ENCODE measurements around the gene BMP4.

The BMP4 gene

GRCh38 chr14:53946404-53947093 is 10.1 kb downstream of the BMP4 start:
- DNase-seq (ENCODE audit: low read depth in 2 of 2): no peak

GRCh38 chr14:53946071-53946403 is 10.6 kb downstream of the BMP4 start:
- DNase-seq (ENCODE audit: low read depth in 2 of 2): no peak

DNA sequence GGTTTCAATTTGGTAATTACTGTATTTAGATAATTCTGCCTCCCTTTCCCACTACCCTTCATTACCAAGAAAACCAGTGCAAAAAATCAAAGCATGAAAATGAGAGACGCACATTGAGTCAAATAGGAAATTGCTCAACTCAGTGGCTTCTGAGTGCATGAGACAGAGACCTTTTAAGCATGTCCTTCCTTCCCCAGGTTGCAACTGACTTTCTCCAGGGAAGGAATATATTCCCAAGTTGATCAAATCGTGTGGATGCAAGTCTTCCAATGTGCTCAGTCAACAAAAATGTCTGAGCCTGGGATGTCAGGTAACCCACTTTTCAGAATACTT is 12.9 kb downstream of the BMP4 start:
- no peak for DNase-seq (ENCODE audit: low read depth in 2 of 2)

GRCh38 chr14:53942970-53943750 is 13.5 kb downstream of the BMP4 start:
- no peak for DNase-seq (ENCODE audit: low read depth in 2 of 2)

- no peak for DNase-seq (ENCODE audit: low read depth in 2 of 2)
Observed at GRCh38 chr14:53938136-53938837, 18.3 kb downstream of the BMP4 start.

GRCh38 chr14:53934778-53935414 is 21.7 kb downstream of the BMP4 start:
- DNase-seq (ENCODE audit: low read depth in 2 of 2): no peak

GRCh38 chr14:53932966-53933365 is 23.7 kb downstream of the BMP4 start:
- no peak for DNase-seq (ENCODE audit: low read depth in 2 of 2)

DNA sequence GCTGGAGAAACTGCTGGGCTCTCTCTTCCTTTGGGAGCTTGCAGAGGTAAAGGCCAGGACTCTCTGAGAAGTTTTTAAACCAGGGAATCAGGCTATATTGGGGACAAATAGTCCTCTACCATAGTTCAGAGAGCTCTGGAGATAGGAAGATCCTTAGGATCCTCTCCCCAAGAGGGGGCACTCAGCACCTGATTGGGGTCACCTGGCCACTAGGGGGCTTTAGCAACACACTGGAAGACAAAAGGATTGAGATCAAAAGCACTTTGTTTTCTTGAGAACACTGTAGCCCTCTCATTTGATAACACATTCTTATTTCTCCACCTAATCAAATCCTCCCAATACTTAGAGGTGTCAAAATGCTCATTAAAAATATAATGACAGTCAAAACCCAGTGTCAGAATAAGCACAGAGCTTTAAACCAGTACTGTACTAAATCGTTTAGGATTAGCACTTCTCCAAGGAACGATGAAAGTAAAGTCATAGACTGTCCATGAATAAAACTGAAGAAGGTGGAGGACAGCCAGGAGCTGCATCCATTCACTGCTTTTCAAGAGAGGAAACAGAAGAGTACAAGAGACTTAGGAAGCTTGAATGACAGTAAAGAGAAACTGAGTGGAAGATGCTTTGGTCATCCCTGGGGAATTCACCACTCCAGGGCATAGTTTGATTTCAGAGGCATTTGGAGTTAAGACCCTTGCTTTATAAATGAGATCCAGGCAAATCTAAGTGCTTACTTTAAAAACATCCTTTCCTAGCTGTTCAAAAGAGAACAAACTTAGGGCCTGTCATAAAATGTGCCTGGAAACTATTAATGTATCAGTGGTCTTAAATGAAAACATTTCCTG is 26.5 kb downstream of the BMP4 start:
- DNase-seq (ENCODE audit: low read depth in 2 of 2): no peak

DNA sequence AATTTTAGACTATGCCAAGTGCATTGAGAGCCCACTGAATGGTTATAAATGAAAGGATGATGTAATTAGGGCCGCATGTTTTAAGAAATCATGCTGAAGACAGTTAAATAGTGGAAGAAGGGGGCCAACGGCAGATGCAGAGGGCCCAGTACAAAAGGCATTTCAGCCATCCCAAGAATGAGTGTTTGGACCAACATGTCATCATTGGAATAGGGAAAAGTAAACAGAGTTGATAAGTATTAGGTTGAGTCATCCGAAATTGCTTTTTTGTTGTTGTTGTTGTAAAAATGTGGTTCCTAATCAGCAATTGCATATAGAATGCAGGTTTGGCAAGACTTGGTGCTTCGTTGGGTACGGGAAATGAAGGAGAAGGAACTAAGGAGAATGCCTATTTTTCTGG is 29.5 kb downstream of the BMP4 start:
- no peak for DNase-seq (ENCODE audit: low read depth in 2 of 2)

- no peak for DNase-seq (ENCODE audit: low read depth in 2 of 2)
Observed at GRCh38 chr14:53925201-53925766, 31.3 kb downstream of the BMP4 start.

- no peak for DNase-seq (ENCODE audit: low read depth in 2 of 2)
Observed at GRCh38 chr14:53924753-53925152, 31.9 kb downstream of the BMP4 start.

- no peak for DNase-seq (ENCODE audit: low read depth in 2 of 2)
Observed at GRCh38 chr14:53921027-53921426, 35.6 kb downstream of the BMP4 start.

DNA sequence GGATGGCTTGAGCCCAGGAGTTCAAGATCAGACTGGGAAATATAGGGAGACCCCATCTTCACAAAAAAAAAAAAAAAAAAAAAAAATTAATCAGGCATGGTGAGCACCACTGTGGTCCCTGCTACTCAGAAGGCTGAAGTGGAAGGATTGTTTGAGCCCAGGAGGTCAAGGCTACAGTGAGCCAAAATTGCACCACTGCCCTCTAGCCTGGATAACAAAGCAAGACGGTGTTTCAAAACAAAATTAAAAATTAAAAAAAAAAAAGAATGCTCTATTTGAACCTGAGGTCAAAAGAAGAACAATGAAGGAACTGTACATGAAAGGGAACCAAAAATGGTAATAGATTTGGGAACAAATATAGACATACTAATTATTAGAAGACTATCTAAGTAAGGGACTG is 40.4 kb downstream of the BMP4 start:
- DNase-seq (ENCODE audit: low read depth in 2 of 2): no peak

- no peak for DNase-seq (ENCODE audit: low read depth in 2 of 2)
Observed at GRCh38 chr14:53915364-53916014, 41.1 kb downstream of the BMP4 start.

- DNase-seq (ENCODE audit: low read depth in 2 of 2): no peak
Observed at GRCh38 chr14:53912021-53912420, 44.6 kb downstream of the BMP4 start.

DNA sequence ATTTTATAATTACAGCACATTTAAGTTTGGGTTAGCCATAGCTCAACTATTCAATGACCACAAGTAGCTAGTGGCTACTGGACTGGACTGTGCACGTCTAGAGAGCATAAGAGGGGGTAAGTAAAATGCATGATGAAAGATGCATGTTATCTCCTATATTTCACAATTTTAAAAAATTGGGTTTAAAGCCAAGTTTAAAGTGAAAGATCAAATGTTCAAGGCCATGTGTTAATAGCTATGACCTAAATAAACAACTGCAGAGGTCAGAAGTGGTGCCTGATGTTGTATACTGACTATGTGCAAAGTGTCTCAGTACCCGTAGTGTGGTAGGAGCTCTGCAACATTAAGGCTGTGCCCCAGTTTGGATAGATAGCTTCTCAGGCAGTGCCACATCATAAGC is 48.2 kb downstream of the BMP4 start:
- DNase-seq (ENCODE audit: low read depth in 2 of 2): no peak

- no peak for DNase-seq (ENCODE audit: low read depth in 2 of 2)
Observed at GRCh38 chr14:53902307-53902706, 54.3 kb downstream of the BMP4 start.

GRCh38 chr14:53900499-53900898 is 56.1 kb downstream of the BMP4 start:
- no peak for DNase-seq (ENCODE audit: low read depth in 2 of 2)
